HG02571 (cell line): ENCODE results near the gene DEPDC7.
"Not testable (repeated sequence)": the region's sequence is repeated elsewhere in the genome, so short reads cannot be mapped to it uniquely, and the experiment has no call there.

ENCODE experiments used
- ATAC-seq: cut with Tn5 transposase; IDR thresholded peaks from one replicate; pipeline ENCODE4 v1.9.1; 2021; ENCODE audit warnings: mild to moderate bottlenecking, moderate library complexity; ENCODE audit not compliant: unreplicated experiment

The DEPDC7 gene

DNA sequence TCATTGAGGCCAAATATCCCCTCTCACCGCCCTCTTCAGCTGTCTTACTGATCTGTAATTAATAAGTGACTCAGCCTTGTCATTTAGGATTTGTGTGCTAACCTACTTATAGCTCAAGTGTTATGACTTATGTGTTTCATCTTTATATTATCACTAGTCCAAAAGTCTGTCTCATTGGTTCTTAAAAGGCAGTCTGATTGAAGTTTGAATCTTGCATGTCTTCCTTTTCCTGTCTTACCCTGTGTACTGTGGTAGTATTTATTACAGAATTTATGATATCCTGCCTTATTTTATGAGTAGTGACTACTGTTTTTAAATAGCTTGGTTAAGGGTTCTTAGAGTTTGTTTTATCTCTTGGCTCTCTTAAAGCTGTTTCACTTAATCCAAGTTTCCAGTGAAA, 6.3 kb downstream of the DEPDC7 start:
- ATAC-seq, result no peak

DNA sequence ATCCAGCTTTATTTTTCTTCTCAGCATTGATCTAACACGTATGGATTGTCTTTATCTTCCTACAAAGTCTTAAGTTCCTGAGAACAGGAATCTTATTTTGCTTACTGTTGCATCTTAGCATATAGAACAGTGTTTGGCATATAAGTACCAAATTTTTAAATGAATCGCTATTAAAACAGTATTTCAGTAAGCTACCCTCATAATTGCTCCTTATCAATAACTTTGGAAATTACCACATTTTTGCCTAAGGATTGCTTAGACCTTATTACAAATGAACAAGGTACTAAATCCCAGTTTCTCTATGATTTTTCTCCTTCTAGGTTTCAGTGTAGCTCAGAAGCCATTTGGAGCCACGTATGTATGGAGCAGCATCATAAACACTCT, 9.7 kb downstream of the DEPDC7 start:
- no peak for ATAC-seq

DNA sequence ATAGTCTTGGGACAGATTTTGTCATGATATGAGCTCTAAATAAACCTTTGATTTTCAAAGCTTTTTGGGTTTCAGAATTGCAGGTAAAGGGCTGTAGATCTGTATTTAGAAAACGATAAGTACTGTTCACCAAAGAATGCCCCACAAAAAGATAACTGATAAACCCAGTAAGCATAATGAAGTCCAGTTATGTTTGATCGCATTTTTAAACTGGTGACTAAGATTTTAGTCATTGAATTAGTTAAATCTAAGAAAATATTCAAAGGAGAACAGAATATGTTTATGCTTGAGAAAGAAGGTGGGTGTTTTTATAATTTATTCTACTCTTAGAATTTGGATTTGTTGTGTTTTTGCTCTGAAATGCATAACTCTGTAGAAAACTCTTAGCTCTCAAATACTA, 11.6 kb downstream of the DEPDC7 start:
- ATAC-seq, result no peak

DNA sequence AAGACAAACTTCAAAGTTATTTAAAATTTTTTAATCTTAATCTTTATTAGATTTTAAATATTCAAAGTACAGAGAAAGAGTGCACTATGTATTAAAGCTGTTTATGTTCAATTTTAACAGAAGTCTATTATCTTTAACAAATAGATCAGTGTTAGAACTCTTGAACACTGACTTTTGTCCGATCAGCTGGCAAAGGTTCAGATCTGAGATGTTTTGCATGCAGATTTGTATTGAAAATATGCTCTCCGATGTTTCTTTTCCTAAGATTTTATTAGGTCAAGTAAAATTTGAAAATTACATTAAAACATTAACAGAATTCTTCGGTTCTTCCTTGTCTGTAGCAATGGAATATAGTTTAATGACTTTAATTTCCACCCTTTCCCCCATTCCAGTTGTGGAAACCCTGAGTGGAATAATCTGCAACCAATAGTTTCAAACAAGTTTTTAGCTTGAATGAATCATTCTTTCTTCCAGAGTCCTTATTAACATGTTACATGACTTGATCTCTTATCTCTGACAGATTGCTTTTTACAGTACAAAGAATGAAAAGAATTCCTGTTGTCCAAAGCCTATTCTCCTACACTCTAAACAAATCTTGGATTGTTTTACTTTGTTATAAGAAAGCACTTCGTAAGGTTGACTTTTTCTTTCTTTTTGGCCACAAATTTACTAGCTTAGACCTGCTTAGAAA, 12.3 kb downstream of the DEPDC7 start:
- ATAC-seq, result no peak

DNA sequence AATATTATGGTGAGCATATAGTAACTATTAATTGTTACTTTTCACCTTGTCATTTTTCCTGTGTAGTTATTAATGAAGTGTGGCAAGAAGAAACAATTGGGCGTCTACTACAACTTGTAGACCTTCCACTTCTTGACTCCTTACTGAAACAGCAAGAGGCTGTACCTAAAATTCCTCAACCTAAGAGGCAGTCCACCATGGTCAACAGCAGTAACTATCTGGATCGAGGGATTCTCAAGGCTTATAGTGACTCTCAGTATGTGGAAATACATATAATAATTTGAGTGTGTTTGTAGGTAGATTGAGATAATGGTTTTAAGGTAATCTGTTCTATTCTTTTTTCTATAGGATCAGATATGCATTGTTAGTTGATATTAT, 12.8 kb downstream of the DEPDC7 start:
- no peak for ATAC-seq

DNA sequence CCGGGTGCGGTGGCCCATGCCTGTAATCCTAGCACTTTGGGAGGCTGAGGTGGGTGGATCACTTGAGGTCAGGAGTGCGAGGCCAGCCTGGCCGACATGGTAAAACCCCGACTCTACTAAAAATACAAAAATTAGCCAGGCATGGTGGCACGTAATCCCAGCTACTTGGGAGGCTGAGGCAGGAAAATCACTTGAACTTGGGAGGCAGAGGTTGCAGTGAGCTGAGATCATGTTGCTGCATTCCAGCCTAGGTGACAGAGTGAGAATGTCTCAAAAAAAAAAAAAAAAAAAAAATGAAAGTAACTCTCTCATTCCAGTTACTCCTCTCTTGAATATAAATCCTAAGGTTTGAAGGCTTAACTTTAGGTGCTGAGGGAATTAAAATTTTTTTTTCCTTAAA, 13.5 kb downstream of the DEPDC7 start:
- ATAC-seq, result not testable (repeated sequence)

DNA sequence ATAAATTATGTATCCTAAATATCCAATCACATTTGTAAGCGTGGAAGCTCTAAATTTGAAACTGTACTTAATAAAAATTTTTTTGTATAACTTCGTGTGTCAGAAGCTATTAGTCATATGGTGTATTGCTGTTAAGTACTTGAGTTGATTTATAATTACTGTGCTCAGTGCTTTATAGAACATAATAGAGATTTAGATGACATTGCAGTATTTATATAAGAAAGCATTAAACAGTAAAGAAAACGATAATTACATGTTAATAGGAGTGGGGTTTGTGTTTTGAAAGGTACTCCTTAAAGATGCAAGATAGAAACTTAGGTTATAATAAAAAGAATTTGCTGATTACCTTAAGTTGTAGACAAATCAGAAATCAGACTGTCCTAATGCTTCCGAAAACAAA, 17.8 kb downstream of the DEPDC7 start:
- no peak for ATAC-seq

DNA sequence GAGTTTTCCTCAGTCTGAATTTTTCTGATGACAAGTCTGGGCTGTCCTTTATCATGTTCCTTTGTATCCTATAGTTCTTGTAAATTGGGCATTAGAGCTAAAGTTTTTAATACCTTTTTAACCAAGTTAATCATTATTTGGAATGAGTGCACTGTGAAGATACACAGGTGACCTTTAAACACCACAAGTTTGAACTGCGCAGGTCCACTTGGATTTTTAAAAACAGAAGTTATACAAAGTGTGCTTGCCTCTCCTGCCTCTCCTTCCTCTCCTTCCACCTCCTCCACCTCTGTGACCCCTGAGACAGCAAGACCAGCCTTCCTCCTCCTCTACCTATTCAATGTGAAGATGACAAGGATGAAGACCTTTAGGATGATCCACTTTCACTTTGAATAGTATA, 19.3 kb downstream of the DEPDC7 start:
- no peak for ATAC-seq

DNA sequence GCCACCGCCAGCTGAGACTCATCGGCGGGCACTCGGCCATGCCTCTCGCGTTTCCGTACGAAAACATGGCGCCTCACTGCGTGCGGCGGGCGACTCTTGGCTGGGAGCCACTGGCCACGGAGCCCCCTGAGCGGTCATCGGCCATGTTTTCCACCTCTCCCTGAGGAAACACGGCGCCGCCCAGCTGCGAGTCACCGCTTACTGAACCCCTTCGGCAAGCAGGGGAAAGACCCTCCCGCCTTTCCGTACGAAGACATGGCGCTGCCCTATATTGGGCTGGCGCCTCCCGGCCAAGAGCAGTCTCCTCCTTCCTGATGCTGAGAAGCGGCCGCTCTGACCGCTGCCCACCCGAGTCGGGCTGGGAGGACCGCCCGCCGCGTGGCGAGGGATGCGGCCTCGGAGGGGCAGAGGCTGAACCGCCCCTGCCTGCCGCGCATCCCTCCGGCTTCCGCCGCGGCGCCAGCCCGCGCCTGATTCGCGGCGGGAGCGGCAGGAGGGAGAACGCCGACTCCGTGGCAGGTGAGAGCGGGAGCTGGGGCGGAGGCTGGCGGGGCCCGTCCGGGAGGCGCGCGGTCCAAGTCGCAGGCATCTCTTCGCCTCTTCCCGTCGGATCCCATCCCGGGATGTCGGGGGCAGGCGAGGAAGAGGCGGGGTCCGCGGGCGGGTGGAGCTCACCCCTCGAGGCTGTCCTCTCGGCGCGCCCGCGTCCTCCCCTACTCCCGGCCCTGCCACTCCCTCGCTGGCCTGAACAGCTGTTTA, 23.8 kb downstream of the DEPDC7 start, which contains the start of gene TCP11L1:
TCP11L1 (plus strand) TSS at position 299 of the 759 bp plus-strand sequence. CDS start 4,202 bp downstream, outside the sequence.
- ATAC-seq, result peak; percentile 71

DNA sequence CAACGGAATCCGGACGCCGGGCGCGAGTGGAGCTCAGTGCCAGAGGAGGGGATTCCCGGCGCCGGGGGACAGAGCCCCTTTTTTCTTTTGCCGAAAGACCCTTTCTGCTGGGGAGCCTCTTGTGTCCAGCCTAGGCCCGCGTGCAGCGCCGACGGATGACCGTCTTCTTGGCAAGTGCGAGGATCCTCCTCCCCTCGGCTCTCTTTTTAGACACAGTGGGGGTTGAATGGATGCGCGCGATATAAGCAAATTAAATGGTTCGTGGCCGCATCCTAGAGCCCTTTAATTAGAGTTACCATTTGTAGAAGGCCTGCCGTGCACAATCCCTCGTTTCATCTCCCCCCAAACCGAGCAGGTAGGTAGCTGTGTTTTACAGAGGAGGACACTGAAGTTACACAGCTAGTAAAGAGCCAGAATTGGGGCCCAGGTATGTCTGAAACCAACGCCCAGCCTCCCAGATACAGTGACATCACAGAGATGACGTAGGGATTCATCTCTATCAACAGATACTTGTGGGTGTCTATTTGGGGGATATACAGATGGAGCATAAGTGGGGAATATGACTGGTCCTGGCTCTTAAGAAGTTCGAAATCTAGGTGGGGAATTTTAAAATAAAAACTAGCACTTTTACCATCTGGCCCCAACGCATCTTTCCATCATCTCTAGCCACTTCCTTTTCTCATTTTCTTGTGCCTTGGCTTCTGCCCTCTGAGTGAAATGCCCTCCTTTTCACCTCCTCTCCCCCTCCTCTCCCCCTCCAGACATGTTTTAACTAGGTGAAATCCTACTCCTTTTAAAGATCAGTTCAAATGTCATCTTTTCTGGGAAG, 24.6 kb downstream of the DEPDC7 start:
- peak; percentile 39 for ATAC-seq

DNA sequence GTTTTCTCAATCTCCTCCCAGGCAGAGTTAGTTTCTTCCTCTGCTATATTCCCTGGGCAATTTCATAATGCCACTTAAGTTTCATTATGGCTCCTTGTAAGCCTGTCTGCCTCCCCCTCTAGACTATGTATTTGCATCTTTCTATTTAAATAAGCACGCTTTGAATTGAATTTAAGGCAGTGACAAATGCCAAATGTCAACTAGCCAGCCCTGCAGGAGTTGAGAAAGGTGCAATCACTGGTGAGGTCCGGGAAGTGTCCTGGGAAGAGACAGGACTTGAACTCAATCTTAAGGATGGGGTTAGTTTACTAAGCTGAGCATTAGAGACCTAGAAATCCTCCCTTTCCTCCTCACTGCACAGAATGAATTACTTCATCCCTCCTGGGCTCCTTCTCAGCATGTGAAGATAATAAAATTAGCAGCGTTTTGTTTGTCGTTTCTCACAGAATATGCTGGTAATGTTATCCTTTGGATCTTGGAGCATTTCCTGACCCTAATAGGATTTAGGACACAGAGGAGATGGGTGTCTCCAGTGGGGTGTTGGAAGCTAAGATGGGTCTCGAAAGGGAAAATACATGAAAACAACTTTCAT, 25.3 kb downstream of the DEPDC7 start:
- peak; percentile 22 for ATAC-seq

DNA sequence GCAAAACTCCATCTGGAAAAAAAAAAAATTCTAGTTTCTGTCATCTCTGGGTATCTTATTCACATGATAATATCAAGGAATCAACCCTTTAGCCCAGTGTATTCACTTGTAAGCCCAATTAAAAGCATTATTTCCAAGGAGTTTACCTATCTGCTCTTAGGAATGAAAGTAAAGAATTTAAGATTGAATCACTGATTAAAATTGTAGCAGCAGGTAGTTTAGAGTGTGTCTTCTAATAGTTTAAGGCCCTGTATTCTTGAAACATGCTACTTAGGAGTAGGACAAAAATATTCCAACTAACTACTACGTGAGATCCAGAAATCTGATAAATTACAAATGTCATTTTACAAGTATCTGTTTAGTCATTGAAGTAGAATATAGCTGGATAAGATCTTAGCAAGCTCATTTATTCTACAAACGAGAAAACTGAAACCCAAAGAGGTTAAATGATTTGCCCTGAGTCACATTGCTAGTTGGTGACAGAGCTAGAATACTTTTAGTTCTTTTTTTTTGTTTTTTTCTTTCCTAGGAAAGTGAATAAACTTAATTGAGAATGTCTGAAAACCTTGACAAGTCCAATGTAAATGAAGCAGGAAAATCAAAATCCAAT, 27.6 kb downstream of the DEPDC7 start:
- no peak for ATAC-seq

DNA sequence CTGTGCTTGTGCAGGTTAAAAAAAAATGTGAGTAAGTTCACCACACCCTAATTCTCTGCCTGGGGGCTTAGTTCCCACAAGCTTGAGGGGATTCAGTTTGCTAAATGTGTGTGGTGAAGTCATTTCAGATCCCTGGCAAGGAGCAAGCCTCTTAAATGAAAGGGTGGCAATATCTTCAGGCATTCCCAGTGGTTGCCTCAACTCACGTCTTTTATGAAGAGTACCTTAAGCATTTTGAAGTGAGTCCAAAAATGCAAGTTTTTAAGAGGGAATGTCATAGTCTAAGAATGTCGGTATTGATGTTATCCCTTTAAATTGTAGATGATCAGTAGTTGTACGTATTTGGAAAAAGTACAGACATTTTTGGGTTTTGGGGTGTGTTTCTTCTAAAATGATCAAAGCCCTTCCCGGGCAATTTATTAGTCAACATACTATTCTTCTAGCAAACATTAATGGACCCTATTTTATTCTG, 28.6 kb downstream of the DEPDC7 start:
- no peak for ATAC-seq

DNA sequence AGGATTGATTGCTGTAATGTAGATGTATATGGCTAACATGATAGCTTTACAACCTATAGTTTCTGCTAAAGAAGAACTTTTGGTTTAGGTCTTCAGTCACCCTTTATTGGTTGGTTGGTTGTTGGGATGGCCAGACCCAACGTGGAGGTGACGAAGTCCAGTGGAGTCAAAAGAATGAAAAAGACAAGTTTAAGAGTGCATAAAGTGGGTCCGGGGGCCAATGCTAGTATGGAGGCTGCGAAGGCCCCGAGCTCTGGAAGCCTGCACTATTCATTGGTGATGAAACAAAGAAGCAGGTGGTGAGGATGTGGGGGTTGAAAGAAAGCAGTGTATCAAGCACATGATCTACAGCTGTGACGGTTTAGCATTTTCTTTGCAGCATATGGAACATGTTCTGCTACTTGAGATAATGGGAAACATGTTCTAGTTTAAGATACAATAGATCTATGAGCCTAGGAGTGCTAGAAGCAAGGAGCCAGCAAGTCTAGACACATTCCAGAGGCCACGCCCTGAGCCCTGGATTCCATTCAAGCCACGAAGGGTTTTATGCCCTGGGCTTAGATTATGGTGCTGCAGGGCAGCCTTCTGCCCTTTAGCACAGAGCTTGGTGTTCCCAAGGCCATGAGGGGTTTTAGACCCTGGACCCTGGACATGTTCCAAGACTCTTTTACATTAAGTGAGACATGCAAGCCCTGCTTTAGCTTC, 30.0 kb downstream of the DEPDC7 start:
- no peak for ATAC-seq

DNA sequence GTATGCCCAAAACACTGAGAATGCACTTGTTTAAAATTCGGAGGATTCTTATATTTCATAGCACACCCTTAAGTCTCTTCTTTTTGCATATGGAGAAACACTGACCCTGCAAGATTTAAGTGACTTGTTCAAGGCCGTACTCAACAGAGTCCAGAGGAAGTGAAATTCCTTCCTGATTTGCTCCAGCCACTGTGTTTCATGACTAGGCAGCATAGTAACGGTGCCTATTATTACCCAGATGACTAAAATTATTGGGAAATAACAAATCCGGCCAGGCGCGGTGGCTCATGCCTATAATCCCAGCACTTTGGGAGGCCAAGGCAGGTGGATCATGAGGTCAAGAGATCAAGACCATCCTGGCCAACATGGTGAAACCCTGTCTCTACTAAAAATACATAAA, 33.0 kb downstream of the DEPDC7 start:
- not testable (repeated sequence) for ATAC-seq

DNA sequence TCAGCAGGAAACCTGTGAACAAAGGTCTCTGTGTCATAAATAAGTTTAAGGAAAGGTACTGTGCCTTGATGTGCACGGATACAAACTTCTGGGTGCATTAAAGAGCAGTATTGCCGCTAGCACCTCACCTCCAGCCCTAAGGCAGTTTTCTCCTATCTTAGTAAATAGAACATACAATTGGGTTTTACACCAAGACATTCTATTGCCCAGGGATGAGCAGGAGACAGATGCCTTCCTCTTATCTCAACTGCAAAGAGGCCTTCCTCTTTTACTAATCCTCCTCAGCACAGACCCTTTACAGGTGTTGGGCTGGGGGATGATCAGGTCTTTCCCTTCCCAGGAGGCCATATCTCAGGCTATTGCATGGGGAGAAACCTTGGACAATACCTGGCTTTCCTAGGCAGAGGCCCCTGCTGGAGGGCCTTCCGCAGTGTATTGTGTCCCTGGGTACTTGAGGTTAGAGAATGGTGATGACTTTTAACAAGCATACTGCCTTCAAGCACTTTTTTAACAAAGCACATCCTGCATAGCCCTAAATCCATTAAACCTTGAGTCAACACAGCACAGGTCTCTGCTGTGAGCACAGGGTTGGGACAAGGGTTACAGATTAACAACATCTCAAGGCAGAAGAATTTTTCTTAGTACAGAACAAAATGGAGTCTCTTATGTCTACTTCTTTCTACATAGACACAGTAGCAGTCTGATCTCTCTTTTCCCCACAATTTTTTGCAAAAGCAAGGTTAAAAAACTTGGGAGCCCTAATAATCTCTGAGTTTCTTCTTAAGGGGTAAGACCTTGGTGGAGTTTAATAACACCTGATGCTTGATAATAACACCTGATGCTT, 34.1 kb downstream of the DEPDC7 start:
- ATAC-seq, result not testable (repeated sequence)

DNA sequence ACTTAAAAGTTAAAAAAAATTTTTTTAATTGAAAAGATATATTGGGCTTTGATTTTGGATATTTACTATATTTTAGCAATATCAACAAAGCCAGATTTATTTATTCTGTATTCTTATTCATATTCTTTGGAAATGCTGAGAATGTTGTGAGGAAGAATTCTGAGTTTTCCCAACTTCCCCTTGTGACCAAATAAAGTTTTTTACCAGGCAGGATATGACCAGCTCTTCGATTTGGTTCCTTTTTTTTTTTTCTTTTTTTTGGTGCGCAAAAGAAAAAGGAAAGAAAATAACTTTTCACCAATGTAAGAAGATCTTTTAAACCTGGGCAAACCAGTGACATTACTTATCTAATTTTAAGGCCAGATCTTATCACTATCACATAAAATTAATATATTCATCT, 36.6 kb downstream of the DEPDC7 start:
- ATAC-seq, result no peak

DNA sequence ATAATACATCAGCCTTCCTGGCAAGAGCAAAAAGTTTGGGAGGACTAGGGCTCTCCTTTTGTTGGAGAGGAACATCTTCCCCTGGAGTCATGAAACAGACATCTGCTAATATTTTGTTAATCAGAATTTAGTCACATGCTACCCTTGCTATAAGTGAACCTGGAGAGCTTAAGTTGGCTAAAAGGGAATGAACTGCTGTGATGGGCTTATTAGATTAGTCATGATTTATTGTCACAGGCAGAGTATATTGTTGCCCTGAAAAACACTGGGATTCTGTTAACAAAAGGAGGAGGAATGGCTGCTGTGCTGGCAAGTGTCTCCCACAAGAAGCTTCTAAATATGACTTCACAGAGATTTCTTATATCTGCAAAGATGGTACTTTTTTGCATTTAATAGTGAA, 39.7 kb downstream of the DEPDC7 start:
- no peak for ATAC-seq

DNA sequence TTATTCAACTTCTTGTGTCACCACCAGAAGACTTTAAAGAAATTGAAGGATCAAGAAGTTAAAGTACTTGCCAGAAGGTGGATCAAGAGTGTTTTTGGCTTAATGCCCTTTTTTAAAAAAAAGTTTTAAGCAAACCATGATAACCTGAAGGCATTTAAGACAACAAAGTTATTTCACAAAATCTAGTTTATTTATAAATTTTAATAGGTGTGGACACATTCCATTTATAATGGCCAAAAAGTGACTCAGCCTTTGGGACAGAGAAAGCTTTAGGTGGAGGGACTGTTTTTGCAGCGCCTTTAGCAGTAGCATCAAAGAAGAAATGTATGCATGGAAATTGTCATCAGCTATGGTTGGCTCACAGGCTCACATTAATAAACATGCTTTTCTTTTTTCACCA, 41.6 kb downstream of the DEPDC7 start:
- ATAC-seq, result no peak
